Measurements from ENCODE around the gene WDR81.

WDR81 gene

GRCh38 chr17:1713878-1714426 lies 10.6 kb upstream of the WDR81 start:
- Histone ChIP-seq H2AFZ (ENCODE audit: low read depth, low read length) (no peak overlapping the region), H3K9me3 (ENCODE audit: insufficient read depth, low read length) (no peaks in the 10 kb centered on the region), H4K20me1 (ENCODE audit: insufficient read depth, low read length) (no peaks in the 10 kb centered on the region), H3K4me1 (ENCODE audit: low read length) (peaks cover 7% of the 10 kb centered on the region), H3K36me3 (replicated peaks; ENCODE audit: low read depth, low read length) (no peaks in the 10 kb centered on the region), H3K4me2 (ENCODE audit: low read length) (no peak overlapping the region), H3K27ac (ENCODE audit: low read length) (no peak overlapping the region), H3K79me2 (ENCODE audit: low read length) (no peaks in the 10 kb centered on the region), H3K27me3 (ENCODE audit: low read depth, low read length) (no peaks in the 10 kb centered on the region), H3K9ac (ENCODE audit: low read length) (no peak overlapping the region), H3K4me3 (ENCODE audit: low read length) (no peak overlapping the region)
- peak; percentile 36 for TF ChIP-seq CTCF (IDR thresholded peaks at IDR 0.05; ENCODE audit: low read depth, low read length)
- TF ChIP-seq EZH2phosphoT487 (IDR thresholded peaks at IDR 0.05; ENCODE audit: low read depth), result no peak

DNA sequence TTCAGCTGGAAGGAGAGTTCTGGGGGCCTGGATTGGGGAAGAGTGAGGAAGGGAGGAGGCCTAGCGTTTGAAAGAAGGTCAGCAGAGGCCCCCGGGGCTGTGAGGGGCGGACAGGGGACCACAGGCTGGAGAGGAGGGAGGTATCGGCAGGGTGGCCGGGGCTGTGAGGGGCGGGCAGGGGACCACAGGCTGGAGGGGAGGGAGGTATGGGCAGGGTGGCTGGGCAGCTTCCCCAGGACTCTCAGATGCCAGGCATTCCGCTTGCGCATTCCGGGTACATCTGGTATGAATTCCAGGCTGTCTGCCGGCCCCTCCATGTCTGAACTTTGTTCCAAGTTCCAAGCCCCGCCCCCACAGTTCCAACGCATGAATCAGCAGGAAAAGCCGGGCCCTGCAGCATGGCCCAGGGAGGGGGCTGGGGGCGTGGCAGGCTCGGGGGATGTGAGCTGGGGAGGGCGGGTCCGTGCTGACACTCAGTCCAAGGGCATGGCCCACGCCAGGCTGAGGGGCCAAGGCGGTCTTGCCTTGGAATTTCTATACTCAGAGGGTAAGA lies 10.0 kb upstream of the WDR81 start:
- Histone ChIP-seq H3K36me3 (replicated peaks; ENCODE audit: low read depth, low read length) (no peaks in the 10 kb centered on the region), H3K9ac (ENCODE audit: low read length) (no peak overlapping the region), H3K27me3 (ENCODE audit: low read depth, low read length) (no peaks in the 10 kb centered on the region), H3K27ac (ENCODE audit: low read length) (no peak overlapping the region), H3K79me2 (ENCODE audit: low read length) (no peaks in the 10 kb centered on the region), H3K4me2 (ENCODE audit: low read length) (no peak overlapping the region), H2AFZ (ENCODE audit: low read depth, low read length) (no peak overlapping the region), H3K4me3 (ENCODE audit: low read length) (no peak overlapping the region), H3K9me3 (ENCODE audit: insufficient read depth, low read length) (no peaks in the 10 kb centered on the region), H4K20me1 (ENCODE audit: insufficient read depth, low read length) (no peaks in the 10 kb centered on the region), H3K4me1 (ENCODE audit: low read length) (peaks cover 7% of the 10 kb centered on the region)
- no peak for TF ChIP-seq CTCF (IDR thresholded peaks at IDR 0.05; ENCODE audit: low read depth, low read length)
- no peak for TF ChIP-seq EZH2phosphoT487 (IDR thresholded peaks at IDR 0.05; ENCODE audit: low read depth)

DNA sequence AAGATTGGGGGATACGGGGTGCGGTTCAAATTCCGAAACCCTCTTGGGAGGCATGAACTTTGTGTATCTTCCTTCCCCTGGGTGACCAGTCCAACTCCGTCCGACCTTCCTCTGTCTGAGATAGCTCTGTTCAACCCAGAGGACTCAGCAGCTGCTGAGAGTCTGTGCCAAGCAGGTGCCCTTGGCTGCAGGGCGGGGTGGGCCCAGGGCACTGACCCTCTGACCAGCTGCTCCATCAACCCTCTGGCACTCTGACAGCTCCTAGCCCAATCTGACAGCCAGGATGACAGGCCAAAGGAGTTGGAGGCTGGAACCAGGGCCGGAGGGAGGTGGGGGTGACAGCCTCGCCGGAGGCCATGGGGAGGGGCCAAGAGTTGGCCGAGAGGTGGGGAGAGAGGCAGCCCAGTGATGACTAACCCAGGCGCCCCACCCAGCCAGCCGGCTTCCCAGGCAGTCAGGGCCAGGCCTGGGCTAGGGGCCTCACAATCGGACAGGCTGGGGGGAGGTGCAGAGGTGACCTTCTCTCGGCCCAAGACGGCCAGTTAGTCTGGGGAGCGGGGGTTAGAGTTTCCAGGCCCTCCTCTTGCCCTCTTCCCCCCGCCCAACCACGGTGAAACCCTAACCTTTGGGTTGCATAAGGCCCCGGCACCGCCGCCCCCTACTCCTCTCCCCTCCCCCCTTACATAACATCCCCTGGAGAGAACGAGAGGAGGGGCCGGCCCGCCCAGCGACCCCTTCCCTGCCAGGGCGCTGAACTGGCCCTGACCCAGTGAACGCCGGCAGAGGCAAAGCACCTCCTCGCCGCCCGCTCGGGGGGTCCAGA lies 9.3 kb upstream of the WDR81 start:
- Histone ChIP-seq H3K79me2 (ENCODE audit: low read length) (no peaks in the 10 kb centered on the region), H3K36me3 (replicated peaks; ENCODE audit: low read depth, low read length) (no peaks in the 10 kb centered on the region), H3K4me1 (ENCODE audit: low read length) (peaks cover 10% of the 10 kb centered on the region), H3K27me3 (ENCODE audit: low read depth, low read length) (no peaks in the 10 kb centered on the region), H3K4me2 (ENCODE audit: low read length) (peak overlapping the region; percentile 62), H2AFZ (ENCODE audit: low read depth, low read length) (no peak overlapping the region), H3K9me3 (ENCODE audit: insufficient read depth, low read length) (no peaks in the 10 kb centered on the region), H3K27ac (ENCODE audit: low read length) (no peak overlapping the region), H3K4me3 (ENCODE audit: low read length) (peak overlapping the region; percentile 89), H3K9ac (ENCODE audit: low read length) (peak overlapping the region; percentile 24), H4K20me1 (ENCODE audit: insufficient read depth, low read length) (no peaks in the 10 kb centered on the region)
- TF ChIP-seq CTCF (IDR thresholded peaks at IDR 0.05; ENCODE audit: low read depth, low read length), result no peak

DNA sequence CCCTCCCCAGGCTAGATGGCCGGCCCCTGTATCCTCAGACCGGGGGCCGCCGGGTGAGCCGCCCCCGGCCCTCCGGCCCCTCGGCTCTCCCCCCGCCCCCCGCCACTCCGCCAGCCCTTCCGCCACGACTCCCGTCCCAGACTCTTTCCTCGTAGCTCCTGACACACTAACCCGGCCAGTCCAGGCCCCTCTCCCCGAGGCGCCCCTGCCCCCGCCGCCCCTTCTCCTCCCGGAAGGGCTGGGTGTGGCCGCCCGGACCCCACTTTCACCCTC lies 8.8 kb upstream of the WDR81 start:
- H3K27ac ChIP-seq (ENCODE audit: low read length), result no peak overlapping the region
- H3K4me3 ChIP-seq (ENCODE audit: low read length), result peak overlapping the region; percentile 89
- H3K9ac ChIP-seq (ENCODE audit: low read length), result peak overlapping the region; percentile 24
- peaks cover 11% of the 10 kb centered on the region for H3K4me1 ChIP-seq (ENCODE audit: low read length)
- H3K79me2 ChIP-seq (ENCODE audit: low read length), result no peaks in the 10 kb centered on the region
- H3K4me2 ChIP-seq (ENCODE audit: low read length), result peak overlapping the region; percentile 62
- H3K9me3 ChIP-seq (ENCODE audit: insufficient read depth, low read length), result no peaks in the 10 kb centered on the region
- H4K20me1 ChIP-seq (ENCODE audit: insufficient read depth, low read length), result no peaks in the 10 kb centered on the region
- H2AFZ ChIP-seq (ENCODE audit: low read depth, low read length), result no peak overlapping the region
- no peak for TF ChIP-seq CTCF (IDR thresholded peaks at IDR 0.05; ENCODE audit: low read depth, low read length)
- no peak for TF ChIP-seq EZH2phosphoT487 (IDR thresholded peaks at IDR 0.05; ENCODE audit: low read depth)
- H3K27me3 ChIP-seq (ENCODE audit: low read depth, low read length), result no peaks in the 10 kb centered on the region
- H3K36me3 ChIP-seq (replicated peaks; ENCODE audit: low read depth, low read length), result no peaks in the 10 kb centered on the region

Data from OCI-LY3 (cell line).